ENCODE measurements around the gene CRYBA2.

CRYBA2 gene

DNA sequence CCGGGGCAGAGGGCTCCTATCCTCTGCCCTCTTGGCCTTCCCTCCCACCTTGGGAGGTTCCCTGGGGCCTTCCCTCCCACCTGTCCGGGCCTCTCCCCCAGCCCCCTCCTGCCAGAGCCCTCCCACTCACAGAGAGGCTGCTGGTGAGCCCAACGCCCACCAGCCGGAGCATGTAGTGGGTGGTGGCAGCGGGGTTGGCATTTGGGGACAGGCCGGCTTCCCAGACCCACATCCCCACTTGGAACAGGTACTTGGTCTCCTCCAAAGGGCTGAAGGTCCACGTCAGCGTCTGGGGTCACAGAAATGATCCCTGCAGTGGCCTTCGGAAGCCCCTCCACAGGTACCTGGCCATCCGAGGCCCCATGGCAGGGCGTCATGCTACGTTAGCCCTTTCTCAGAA lies 28.8 kb upstream of the CRYBA2 start:
- TF ChIP-seq, protein P1, sequence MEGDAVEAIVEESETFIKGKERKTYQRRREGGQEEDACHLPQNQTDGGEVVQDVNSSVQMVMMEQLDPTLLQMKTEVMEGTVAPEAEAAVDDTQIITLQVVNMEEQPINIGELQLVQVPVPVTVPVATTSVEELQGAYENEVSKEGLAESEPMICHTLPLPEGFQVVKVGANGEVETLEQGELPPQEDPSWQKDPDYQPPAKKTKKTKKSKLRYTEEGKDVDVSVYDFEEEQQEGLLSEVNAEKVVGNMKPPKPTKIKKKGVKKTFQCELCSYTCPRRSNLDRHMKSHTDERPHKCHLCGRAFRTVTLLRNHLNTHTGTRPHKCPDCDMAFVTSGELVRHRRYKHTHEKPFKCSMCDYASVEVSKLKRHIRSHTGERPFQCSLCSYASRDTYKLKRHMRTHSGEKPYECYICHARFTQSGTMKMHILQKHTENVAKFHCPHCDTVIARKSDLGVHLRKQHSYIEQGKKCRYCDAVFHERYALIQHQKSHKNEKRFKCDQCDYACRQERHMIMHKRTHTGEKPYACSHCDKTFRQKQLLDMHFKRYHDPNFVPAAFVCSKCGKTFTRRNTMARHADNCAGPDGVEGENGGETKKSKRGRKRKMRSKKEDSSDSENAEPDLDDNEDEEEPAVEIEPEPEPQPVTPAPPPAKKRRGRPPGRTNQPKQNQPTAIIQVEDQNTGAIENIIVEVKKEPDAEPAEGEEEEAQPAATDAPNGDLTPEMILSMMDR (IDR thresholded peaks at IDR 0.05; ENCODE audit: low read depth, low read length) = no peak
- no peak for DNase-seq (ENCODE audit: extremely low read depth, low read depth)

DNA sequence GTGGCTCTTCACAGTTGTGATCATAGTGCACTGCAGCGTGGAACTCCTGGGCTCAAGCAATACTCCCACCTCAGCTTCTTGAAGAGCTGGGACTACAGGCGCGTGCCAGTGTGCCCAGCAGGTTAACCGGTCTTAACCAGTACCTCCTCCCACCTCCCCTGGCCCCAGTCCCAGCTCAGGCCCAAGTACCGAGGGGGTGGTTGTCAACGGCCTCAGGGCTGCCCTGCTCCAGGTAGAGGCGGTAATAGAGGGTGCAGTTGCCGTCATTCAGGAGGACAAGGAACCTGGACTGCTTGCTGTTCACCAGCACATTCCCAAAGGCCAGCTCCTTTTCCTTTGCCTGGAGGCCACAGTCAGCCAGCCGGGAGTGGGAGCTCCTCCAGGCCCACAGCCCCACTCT lies 28.4 kb upstream of the CRYBA2 start:
- TF ChIP-seq, protein P1 (IDR thresholded peaks at IDR 0.05; ENCODE audit: low read depth, low read length) = no peak
- DNase-seq (ENCODE audit: extremely low read depth, low read depth) = no peak

DNA sequence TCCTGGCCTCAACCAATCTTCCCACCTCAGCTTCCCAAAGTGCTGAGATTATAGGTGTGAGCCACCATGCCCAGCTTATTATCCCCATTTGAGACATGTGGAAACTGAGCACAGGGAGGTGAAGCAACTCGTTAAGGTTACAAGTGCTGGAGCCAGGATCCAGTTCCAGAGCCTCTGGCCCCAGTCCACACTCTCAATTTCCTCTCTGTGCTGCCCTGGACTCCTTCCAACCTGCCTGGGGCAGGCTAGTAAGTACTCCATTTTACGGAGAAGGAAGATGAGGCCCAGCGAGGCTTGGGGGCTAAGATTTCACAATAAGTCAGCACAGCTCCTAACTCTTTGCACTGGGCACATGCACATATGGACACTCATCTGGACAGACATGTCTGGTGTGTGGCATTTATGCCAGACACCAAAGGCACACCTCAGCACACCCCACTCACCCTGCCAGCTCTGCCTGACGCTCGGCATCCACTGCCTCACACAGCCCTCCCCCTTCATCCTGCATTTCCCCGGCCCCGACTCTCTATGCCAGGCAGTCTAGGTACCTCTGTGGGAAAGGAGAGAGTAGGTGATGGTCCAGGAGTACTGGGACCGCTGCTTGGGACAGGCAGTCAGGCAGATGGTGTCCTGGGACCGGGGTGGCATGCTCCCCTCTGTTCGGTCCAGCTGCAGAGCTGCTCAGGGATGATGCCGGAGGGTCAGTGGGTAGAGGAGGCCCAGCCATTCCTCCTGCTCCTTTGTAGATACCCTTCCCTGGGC lies 27.6 kb upstream of the CRYBA2 start:
- no peak for DNase-seq (ENCODE audit: extremely low read depth, low read depth)
- TF ChIP-seq, protein P1 (IDR thresholded peaks at IDR 0.05; ENCODE audit: low read depth, low read length) = no peak

DNA sequence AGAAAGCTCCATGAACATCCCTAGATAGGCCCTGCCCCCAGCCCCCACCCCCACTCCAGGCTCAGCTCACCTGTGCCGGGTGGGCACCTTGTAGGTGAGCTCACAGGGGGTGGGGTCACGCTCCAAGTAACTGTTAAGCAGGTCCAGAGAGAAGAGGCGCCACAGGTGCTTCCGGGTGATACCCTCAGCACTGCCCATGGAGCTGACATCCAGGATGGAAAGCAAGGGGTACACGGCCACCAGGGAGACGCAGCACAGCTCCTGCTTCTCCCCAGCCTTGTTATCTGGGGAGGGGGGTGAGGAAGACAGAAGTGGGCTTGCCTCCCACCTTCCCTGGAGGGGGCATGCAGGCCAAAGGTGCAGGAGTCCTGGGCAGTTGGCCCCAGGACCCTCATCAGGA lies 26.2 kb upstream of the CRYBA2 start:
- DNase-seq (ENCODE audit: extremely low read depth, low read depth) = no peak
- TF ChIP-seq, protein P1 (IDR thresholded peaks at IDR 0.05; ENCODE audit: low read depth, low read length) = no peak

DNA sequence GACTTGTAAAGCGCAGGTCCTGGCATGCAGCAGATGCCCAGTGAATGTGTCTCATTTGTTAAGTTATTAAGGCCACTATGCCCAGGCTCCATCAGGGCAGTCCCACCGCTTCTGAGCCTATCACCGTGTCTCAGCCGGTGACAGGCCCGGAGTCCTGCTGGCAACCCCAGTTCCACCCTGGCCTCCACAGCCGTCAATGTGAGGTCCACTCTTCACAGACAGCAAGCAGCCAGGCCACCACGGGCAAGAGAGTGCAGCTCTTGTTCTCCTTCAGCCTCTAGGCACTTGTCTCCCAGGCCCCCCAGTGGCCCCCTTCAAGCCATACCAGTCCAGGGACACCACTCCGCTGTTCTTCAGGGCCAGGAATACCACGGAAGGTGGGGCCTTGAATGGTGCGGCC lies 25.5 kb upstream of the CRYBA2 start:
- TF ChIP-seq, protein P1 (IDR thresholded peaks at IDR 0.05; ENCODE audit: low read depth, low read length) = no peak
- no peak for DNase-seq (ENCODE audit: extremely low read depth, low read depth)

DNA sequence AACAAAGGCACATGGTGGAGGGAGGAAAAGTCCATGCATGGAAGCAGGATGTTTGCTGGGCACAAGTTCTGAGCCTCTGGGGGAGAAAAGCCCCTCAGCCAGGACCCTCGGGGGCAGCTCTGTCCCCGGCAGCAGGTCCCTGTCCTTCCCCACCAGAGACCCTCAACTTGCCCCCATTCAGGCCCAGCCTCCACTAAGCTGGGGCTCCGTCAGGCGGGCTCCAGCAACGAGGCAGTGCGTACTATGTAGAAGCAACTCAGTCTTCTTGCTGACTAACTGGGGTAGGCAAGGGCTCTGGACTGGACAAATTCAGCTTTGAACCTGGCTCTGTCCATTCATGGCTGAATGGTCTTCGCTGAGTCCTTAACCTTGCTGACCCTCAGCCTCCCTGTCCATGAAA lies 25.1 kb upstream of the CRYBA2 start:
- TF ChIP-seq, protein P1 (IDR thresholded peaks at IDR 0.05; ENCODE audit: low read depth, low read length) = no peak
- DNase-seq (ENCODE audit: extremely low read depth, low read depth) = no peak

DNA sequence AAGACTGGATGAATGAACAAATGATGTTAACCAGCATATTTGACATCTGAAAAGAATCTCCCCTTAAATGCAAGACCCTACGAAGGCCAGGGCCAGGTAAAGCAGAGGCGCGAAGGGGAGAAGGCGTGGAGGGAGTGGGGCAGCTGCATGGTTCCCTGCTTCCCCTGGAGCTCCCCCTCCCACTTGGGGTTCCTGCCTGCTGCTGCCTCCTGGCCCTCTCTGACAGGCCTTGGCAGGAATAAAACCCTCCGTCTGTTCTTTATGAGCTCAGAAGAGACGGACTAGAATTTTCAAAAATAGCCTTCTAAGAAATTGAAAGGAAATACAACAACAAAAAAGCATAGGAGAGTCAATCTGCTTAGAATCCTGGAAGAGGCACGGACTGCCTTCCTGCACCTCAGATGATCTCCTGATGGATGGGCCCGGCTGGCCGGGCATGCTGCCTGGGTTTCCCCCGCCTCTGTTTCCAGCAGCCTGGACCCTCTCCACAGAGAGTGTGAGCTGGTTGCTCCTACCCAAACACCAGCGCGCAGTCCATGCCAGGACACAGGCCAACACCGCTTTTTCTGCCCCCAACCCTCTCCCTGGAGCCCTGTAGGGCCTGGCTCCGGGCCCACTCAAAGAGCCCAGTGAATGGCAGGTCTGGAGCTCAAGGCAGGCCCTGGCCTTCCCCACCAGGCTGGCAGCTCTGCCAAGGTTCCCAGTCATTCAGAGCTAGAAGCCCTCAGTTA lies 24.1 kb upstream of the CRYBA2 start:
- DNase-seq (ENCODE audit: extremely low read depth, low read depth) = no peak

More for the DNA sequence above, 24.1 kb upstream of the CRYBA2 start:
- TF ChIP-seq, protein P1 (IDR thresholded peaks at IDR 0.05; ENCODE audit: low read depth, low read length) = no peak

Measured in AG09319 (cell line).